H9 (cell line): ENCODE measurements around the gene C3orf22. TPM values are rescaled to one million over a fixed set of nuclear protein-coding genes. Genes with fewer than 3 reads are reported as not detected.

Source experiments
- DNase-seq: peaks from one replicate; pipeline ENCODE4 v3.0.0-alpha.2; 2017
- H2AFZ ChIP-seq: one replicate; pipeline ENCODE4 v1.6.1; 2013; ENCODE audit warnings: mild to moderate bottlenecking, low read length, control low read depth, moderate library complexity
- H2AK5ac ChIP-seq: 2 replicates; pipeline ENCODE4 v1.6.1; 2013; ENCODE audit warnings: low read length, control low read depth, mixed read lengths; ENCODE audit not compliant: insufficient read length
- H2BK120ac ChIP-seq: one replicate; pipeline ENCODE4 v1.6.1; 2013; ENCODE audit warnings: low read depth, mild to moderate bottlenecking, low read length, control low read depth, inconsistent platforms; ENCODE audit not compliant: poor library complexity, severe bottlenecking
- H2BK12ac ChIP-seq: 2 replicates; pipeline ENCODE4 v1.6.1; 2013; ENCODE audit warnings: low read length, control low read depth, mixed read lengths, low read depth; ENCODE audit not compliant: insufficient read length
- H2BK15ac ChIP-seq: 2 replicates; pipeline ENCODE4 v1.6.1; 2013; ENCODE audit warnings: low read depth, low read length, control low read depth
- H2BK20ac ChIP-seq: one replicate; pipeline ENCODE4 v1.6.1; 2013; ENCODE audit warnings: low read depth, mild to moderate bottlenecking, low read length, control low read depth, inconsistent platforms; ENCODE audit not compliant: poor library complexity, severe bottlenecking
- H2BK5ac ChIP-seq: 2 replicates; pipeline ENCODE4 v1.6.1; 2013; ENCODE audit warnings: low read length, control low read depth, mixed read lengths; ENCODE audit not compliant: insufficient read length
- H3K14ac ChIP-seq: 2 replicates; pipeline ENCODE4 v1.6.1; 2013; ENCODE audit warnings: low read length, control low read depth; ENCODE audit not compliant: insufficient read depth
- H3K18ac ChIP-seq: 2 replicates; pipeline ENCODE4 v1.6.1; 2013; ENCODE audit warnings: low read depth, mild to moderate bottlenecking, mixed read lengths, low read length, control low read depth; ENCODE audit not compliant: insufficient read length
- H3K23ac ChIP-seq: 2 replicates; pipeline ENCODE4 v1.6.1; 2013; ENCODE audit warnings: low read length, control low read depth, mixed read lengths, low read depth; ENCODE audit not compliant: insufficient read length
- H3K23me2 ChIP-seq: 2 replicates; pipeline ENCODE4 v1.6.1; 2013; ENCODE audit warnings: low read depth, mild to moderate bottlenecking, mixed read lengths, low read length, control low read depth; ENCODE audit not compliant: insufficient read length, poor library complexity, severe bottlenecking
- H3K27ac ChIP-seq: 2 replicates; pipeline ENCODE4 v1.5.1; 2013; ENCODE audit warnings: low read length, control low read depth, mixed read lengths, low read depth; ENCODE audit not compliant: insufficient read length
- H3K27me3 ChIP-seq: 2 replicates; pipeline ENCODE4 v1.6.1; 2013; ENCODE audit warnings: low read length, control low read depth, inconsistent platforms; ENCODE audit not compliant: insufficient read depth
- H3K4ac ChIP-seq: 2 replicates; pipeline ENCODE4 v1.6.1; 2013; ENCODE audit warnings: low read depth, mild to moderate bottlenecking, control low read depth, inconsistent platforms, low read length, moderate library complexity
- H3K4me1 ChIP-seq: 2 replicates; pipeline ENCODE4 v1.6.1; 2013; ENCODE audit warnings: low read length, control low read depth, inconsistent platforms; ENCODE audit not compliant: insufficient read depth
- H3K4me2 ChIP-seq: 2 replicates; pipeline ENCODE4 v1.6.1; 2013; ENCODE audit warnings: low read length, control low read depth, mixed read lengths; ENCODE audit not compliant: insufficient read length, insufficient read depth
- H3K56ac ChIP-seq: 2 replicates; pipeline ENCODE4 v1.6.1; 2013; ENCODE audit warnings: low read depth, mild to moderate bottlenecking, mixed read lengths, low read length, control low read depth; ENCODE audit not compliant: insufficient read length
- H3K79me1 ChIP-seq: 2 replicates; pipeline ENCODE4 v1.6.1; 2013; ENCODE audit warnings: low read depth, mild to moderate bottlenecking, moderate library complexity, low read length, control low read depth, inconsistent platforms; ENCODE audit not compliant: insufficient read depth, poor library complexity, severe bottlenecking
- H3K79me2 ChIP-seq: 2 replicates; pipeline ENCODE4 v1.6.1; 2013; ENCODE audit warnings: low read length, control low read depth, inconsistent platforms; ENCODE audit not compliant: insufficient read depth
- H3K9ac ChIP-seq: 2 replicates; pipeline ENCODE4 v1.6.1; 2013; ENCODE audit warnings: low read length, control low read depth, mixed read lengths; ENCODE audit not compliant: insufficient read length; ENCODE audit errors: extremely low read depth
- H3K9me3 ChIP-seq: one replicate; pipeline ENCODE4 v1.6.1; 2013; ENCODE audit warnings: low read depth, low read length, inconsistent platforms; ENCODE audit not compliant: control insufficient read depth
- H3T11ph ChIP-seq: one replicate; pipeline ENCODE4 v1.6.1; 2013; ENCODE audit warnings: mild to moderate bottlenecking, low read length, control low read depth, inconsistent platforms
- H4K20me1 ChIP-seq: one replicate; pipeline ENCODE4 v1.6.1; 2013; ENCODE audit not compliant: control insufficient read depth, insufficient read length, insufficient read depth
- H4K5ac ChIP-seq: 2 replicates; pipeline ENCODE4 v1.6.1; 2013; ENCODE audit warnings: low read depth, mild to moderate bottlenecking, mixed read lengths, low read length, control low read depth; ENCODE audit not compliant: insufficient read length
- H4K8ac ChIP-seq: replicated peaks from 2 replicates; pipeline ENCODE4 v1.6.1; 2013; ENCODE audit warnings: low read length, control low read depth, mixed read lengths, low read depth; ENCODE audit not compliant: insufficient read length
- H4K91ac ChIP-seq: 2 replicates; pipeline ENCODE4 v1.6.1; 2013; ENCODE audit warnings: low read depth, mild to moderate bottlenecking, moderate library complexity, mixed read lengths, low read length, control low read depth; ENCODE audit not compliant: insufficient read length
- H3K27ac Mint-ChIP-seq, 3 experiments: 2 replicates in 2 of 3; 3 replicates in 1 of 3; pipeline ENCODE4 v1.8.0; 2020 to 2021; ENCODE audit warnings: mixed read lengths in 3 of 3, mild to moderate bottlenecking in 1 of 3, moderate library complexity in 1 of 3
- H3K27me3 Mint-ChIP-seq: 2 replicates; pipeline ENCODE4 v1.8.0; 2021; ENCODE audit warnings: low read depth, mild to moderate bottlenecking, moderate library complexity, mixed read lengths
- H3K36me3 Mint-ChIP-seq, 3 experiments: 2 replicates in 2 of 3; 3 replicates in 1 of 3; pipeline ENCODE4 v1.8.0; 2020 to 2021; ENCODE audit warnings: low read depth in 3 of 3, mixed read lengths in 3 of 3; ENCODE audit not compliant: insufficient read depth in 1 of 3
- H3K4me1 Mint-ChIP-seq, 2 experiments: 2 replicates each; pipeline ENCODE4 v1.8.0; 2020; ENCODE audit warnings: mixed read lengths in 2 of 2
- H3K4me3 Mint-ChIP-seq, 2 experiments: 2 replicates in 1 of 2; 3 replicates in 1 of 2; pipeline ENCODE4 v1.8.0; 2020 to 2021; ENCODE audit warnings: mild to moderate bottlenecking in 2 of 2, mixed read lengths in 2 of 2, moderate library complexity in 1 of 2
- H3K9me3 Mint-ChIP-seq, 2 experiments: 2 replicates in 1 of 2; 3 replicates in 1 of 2; pipeline ENCODE4 v1.8.0; 2020; ENCODE audit warnings: mild to moderate bottlenecking in 2 of 2, mixed read lengths in 2 of 2, moderate library complexity in 1 of 2
- CTCF ChIP-seq: fragments of 200-600 bp; sonication (generic); conservative IDR thresholded peaks from 3 replicates; pipeline ENCODE4 v1.8.0; 2021; ENCODE audit warnings: antibody characterized with exemption, mild to moderate bottlenecking
- WGBS: extraction: QIAGEN DNeasy Blood & Tissue Kit; methylation state at CpG from one replicate; pipeline ENCODE4 v1.1.7; 2013; ENCODE audit warnings: missing lambda C conversion rate, low lambda C conversion rate, mixed read lengths; ENCODE audit not compliant: insufficient read length; ENCODE audit errors: extremely low coverage; 5-methylcytosine and 5-hydroxymethylcytosine counted together
- total RNA-seq: library from RNA; stranded (reverse); gene quantifications from 2 replicates; pipeline ENCODE4 v1.2.1, GENCODE V29; 2021

Gene C3orf22
- total RNA-seq, 1 experiment from 2014 or later, result not detected

- TF ChIP-seq CTCF, result no peak
These were observed 12.7 kb downstream of the C3orf22 start for GRCh38 chr3:126546013-126546412.

More at GRCh38 chr3:126546013-126546412, 12.7 kb downstream of the C3orf22 start:
- H3K14ac ChIP-seq, result no peak overlapping the region; the same call in 1 of the 2 replicates
- H4K91ac ChIP-seq, result no peak overlapping the region
- peaks cover 4% of the 10 kb centered on the region; the same call in 1 of the 2 replicates for H3K4me1 ChIP-seq
- H2BK5ac ChIP-seq, result no peak overlapping the region
- Mint-ChIP-seq H3K9me3 (no peaks in the 10 kb centered on the region), H3K4me3 (no peak overlapping the region), H3K36me3 (no peaks in the 10 kb centered on the region; a peak in 1 of 7 replicates), H3K4me1 (peaks cover 30 to 48% of the 10 kb centered on the region in 2 experiments), H3K27me3 (peaks cover 11% of the 10 kb centered on the region), H3K27ac (no peak overlapping the region)
- no peaks in the 10 kb centered on the region for H3K27me3 ChIP-seq
- H3K79me1 ChIP-seq, result no peaks in the 10 kb centered on the region
- no peak overlapping the region for H2AFZ ChIP-seq
- no peak for DNase-seq
- H2BK20ac ChIP-seq, result no peak overlapping the region
- no peak overlapping the region for H2BK120ac ChIP-seq
- no peaks in the 10 kb centered on the region for H3K9me3 ChIP-seq
- no peak overlapping the region for H3K4ac ChIP-seq
- H4K8ac ChIP-seq, result no peak overlapping the region
- no peaks in the 10 kb centered on the region for H3K23me2 ChIP-seq
- no CpG with 5 or more reads among the region's 6 CpGs for WGBS
- H2AK5ac ChIP-seq, result no peak overlapping the region
- no peak overlapping the region for H2BK15ac ChIP-seq
- no peak overlapping the region for H3K23ac ChIP-seq
- H3K27ac ChIP-seq, result no peak overlapping the region
- H4K5ac ChIP-seq, result no peak overlapping the region
- no peaks in the 10 kb centered on the region for H3K79me2 ChIP-seq
- H3K4me2 ChIP-seq, result no peak overlapping the region
- H3K9ac ChIP-seq, result no peak overlapping the region
- H3K18ac ChIP-seq, result no peak overlapping the region
- H3T11ph ChIP-seq, result no peak overlapping the region
- H3K56ac ChIP-seq, result no peak overlapping the region
- no peaks in the 10 kb centered on the region for H4K20me1 ChIP-seq
- H2BK12ac ChIP-seq, result no peak overlapping the region
